Nephron progenitor cell (in vitro differentiated cells): ENCODE measurements around the gene PTGIS.

Source experiments
- DNase-seq: peaks from one replicate; pipeline ENCODE4 v3.0.0; 2021
- H3K27ac Mint-ChIP-seq: 2 replicates; pipeline ENCODE4 v1.8.0; 2021; ENCODE audit warnings: mild to moderate bottlenecking, moderate library complexity, mixed read lengths
- H3K27me3 Mint-ChIP-seq: 2 replicates; pipeline ENCODE4 v1.8.0; 2021; ENCODE audit warnings: mild to moderate bottlenecking, low read depth, mixed read lengths; ENCODE audit not compliant: poor library complexity
- H3K36me3 Mint-ChIP-seq: 2 replicates; pipeline ENCODE4 v1.8.0; 2021; ENCODE audit warnings: low read depth, mixed read lengths
- H3K4me1 Mint-ChIP-seq: 2 replicates; pipeline ENCODE4 v1.8.0; 2021; ENCODE audit warnings: mixed read lengths
- H3K4me3 Mint-ChIP-seq: 2 replicates; pipeline ENCODE4 v1.8.0; 2021; ENCODE audit warnings: mild to moderate bottlenecking, moderate library complexity, mixed read lengths
- H3K9me3 Mint-ChIP-seq: 2 replicates; pipeline ENCODE4 v1.8.0; 2021; ENCODE audit warnings: mild to moderate bottlenecking, moderate library complexity, mixed read lengths
- CTCF ChIP-seq: fragments of 200-600 bp; sonication (generic); IDR thresholded peaks from 2 replicates; pipeline ENCODE4 v1.5.0; 2021; ENCODE audit warnings: antibody characterized with exemption

PTGIS gene

GRCh38 chr20:49490689-49491088 is 77.2 kb downstream of the PTGIS start:
- H3K36me3 Mint-ChIP-seq, result no peaks in the 10 kb centered on the region
- DNase-seq, result no peak
- no peaks in the 10 kb centered on the region for H3K4me1 Mint-ChIP-seq
- H3K27me3 Mint-ChIP-seq, result peaks cover 58% of the 10 kb centered on the region
- no peak for TF ChIP-seq CTCF
- no peak overlapping the region for H3K4me3 Mint-ChIP-seq
- H3K9me3 Mint-ChIP-seq, result no peaks in the 10 kb centered on the region
- no peak overlapping the region for H3K27ac Mint-ChIP-seq

GRCh38 chr20:49489688-49490087 is 78.2 kb downstream of the PTGIS start:
- TF ChIP-seq CTCF, result no peak
- Mint-ChIP-seq H3K4me3 (no peak overlapping the region), H3K36me3 (no peaks in the 10 kb centered on the region), H3K4me1 (peaks cover 2% of the 10 kb centered on the region), H3K27ac (no peak overlapping the region), H3K27me3 (peaks cover 67% of the 10 kb centered on the region), H3K9me3 (no peaks in the 10 kb centered on the region)
- no peak for DNase-seq

GRCh38 chr20:49486064-49486463 is 81.9 kb downstream of the PTGIS start:
- Mint-ChIP-seq H3K27ac (no peak overlapping the region), H3K9me3 (no peaks in the 10 kb centered on the region), H3K4me1 (peaks cover 8% of the 10 kb centered on the region), H3K4me3 (no peak overlapping the region), H3K36me3 (no peaks in the 10 kb centered on the region), H3K27me3 (peaks cover 94% of the 10 kb centered on the region)
- DNase-seq, result no peak
- no peak for TF ChIP-seq CTCF

- peaks cover 94% of the 10 kb centered on the region for H3K27me3 Mint-ChIP-seq
Measured at GRCh38 chr20:49485563-49485962, 82.4 kb downstream of the PTGIS start.

GRCh38 chr20:49484180-49485140 is 83.5 kb downstream of the PTGIS start:
- no peaks in the 10 kb centered on the region for H3K36me3 Mint-ChIP-seq
- peak; percentile 50 for TF ChIP-seq CTCF
- peaks cover 97% of the 10 kb centered on the region for H3K27me3 Mint-ChIP-seq
- H3K4me1 Mint-ChIP-seq, result peaks cover 16% of the 10 kb centered on the region
- DNase-seq, result peak; percentile 89
- H3K4me3 Mint-ChIP-seq, result peak overlapping the region; percentile 82
- no peak overlapping the region for H3K27ac Mint-ChIP-seq
- H3K9me3 Mint-ChIP-seq, result no peaks in the 10 kb centered on the region

More at GRCh38 chr20:49485563-49485962, 82.4 kb downstream of the PTGIS start:
- H3K27ac Mint-ChIP-seq, result no peak overlapping the region
- DNase-seq, result no peak
- no peaks in the 10 kb centered on the region for H3K9me3 Mint-ChIP-seq
- no peak overlapping the region for H3K4me3 Mint-ChIP-seq
- TF ChIP-seq CTCF, result no peak
- H3K36me3 Mint-ChIP-seq, result no peaks in the 10 kb centered on the region
- peaks cover 8% of the 10 kb centered on the region for H3K4me1 Mint-ChIP-seq
